Muscle layer of duodenum (tissue), 2 donors: ENCODE results near the gene INPP4A.

ENCODE experiments used
- H3K27ac ChIP-seq: one replicate; pipeline ENCODE4 v1.7.0; 2013; ENCODE audit warnings: mild to moderate bottlenecking, low read length
- H3K27me3 ChIP-seq: one replicate; pipeline ENCODE4 v1.7.0; 2013; ENCODE audit warnings: low read depth, mild to moderate bottlenecking, control low read depth, low read length
- H3K36me3 ChIP-seq, 2 donors: one replicate each; pipeline ENCODE4 v1.7.0; 2013; ENCODE audit warnings: low read length in 2 of 2, control low read depth in 1 of 2, mild to moderate bottlenecking in 1 of 2; ENCODE audit not compliant: insufficient read depth in 2 of 2, control insufficient read depth in 1 of 2
- H3K4me1 ChIP-seq, 2 donors: one replicate each; pipeline ENCODE4 v1.7.0; 2013; ENCODE audit warnings: low read length in 2 of 2, mild to moderate bottlenecking in 2 of 2, control low read depth in 1 of 2, moderate library complexity in 1 of 2; ENCODE audit not compliant: insufficient read depth in 2 of 2, control insufficient read depth in 1 of 2
- H3K4me3 ChIP-seq, 2 donors: one replicate each; pipeline ENCODE4 v1.7.0; 2013; ENCODE audit warnings: low read length in 2 of 2, low read depth in 1 of 2, mild to moderate bottlenecking in 1 of 2
- H3K9me3 ChIP-seq, 2 donors: one replicate each; pipeline ENCODE4 v1.7.0; 2013; ENCODE audit warnings: low read length in 2 of 2, control low read depth in 1 of 2, mild to moderate bottlenecking in 1 of 2; ENCODE audit not compliant: control insufficient read depth in 1 of 2
- donor health status: healthy.

The INPP4A gene

DNA sequence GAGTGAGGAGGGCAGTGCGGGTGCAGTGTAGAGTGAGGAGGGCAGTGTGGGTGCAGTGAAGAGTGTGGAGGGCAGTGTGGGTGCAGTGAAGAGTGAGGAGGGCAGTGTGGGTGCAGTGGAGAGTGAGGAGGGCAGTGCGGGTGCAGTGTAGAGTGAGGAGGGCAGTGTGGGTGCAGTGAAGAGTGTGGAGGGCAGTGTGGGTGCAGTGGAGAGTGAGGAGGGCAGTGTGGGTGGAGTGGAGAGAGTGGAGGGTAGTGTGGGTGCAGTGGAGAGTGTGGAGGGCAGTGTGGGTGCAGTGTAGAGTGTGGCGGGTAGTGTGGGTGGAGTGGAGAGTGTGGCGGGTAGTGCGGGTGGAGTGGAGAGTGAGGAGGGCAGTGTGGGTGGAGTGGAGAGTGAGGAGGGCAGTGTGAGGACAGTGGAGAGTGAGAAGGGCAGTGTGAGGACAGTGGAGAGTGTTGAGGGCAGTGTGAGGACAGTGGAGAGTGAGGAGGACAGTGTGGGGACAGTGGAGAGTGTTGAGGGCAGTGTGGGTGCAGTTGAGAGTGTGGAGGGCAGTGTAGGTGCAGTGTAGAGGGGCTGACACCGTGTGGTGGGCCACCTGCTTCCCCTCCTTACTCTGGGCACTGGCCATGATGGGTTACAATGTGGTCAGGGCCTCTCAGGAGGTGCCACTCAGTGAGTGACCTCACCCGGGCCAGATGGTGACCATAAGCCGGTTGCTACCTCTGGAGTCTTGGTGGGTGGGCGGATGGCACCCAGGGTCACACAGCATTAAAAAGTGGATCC lies 28.5 kb downstream of the INPP4A start:
- Histone ChIP-seq H3K4me3 (no peak overlapping the region), H3K4me1 (peaks cover 12 to 63% of the 10 kb centered on the region in 2 donors), H3K27ac (peak overlapping the region; percentile 53)

GRCh38 chr2:98473995-98474780 lies 29.5 kb downstream of the INPP4A start:
- H3K27me3 ChIP-seq = no peaks in the 10 kb centered on the region
- no peaks in the 10 kb centered on the region for H3K9me3 ChIP-seq
- H3K36me3 ChIP-seq = no peaks in the 10 kb centered on the region
- H3K4me1 ChIP-seq = peaks cover 23 to 73% of the 10 kb centered on the region in 2 donors
- peak overlapping the region; percentile 53 for H3K27ac ChIP-seq
- H3K4me3 ChIP-seq = no peak overlapping the region

More for the DNA sequence above, 28.5 kb downstream of the INPP4A start:
- Histone ChIP-seq H3K9me3 (no peaks in the 10 kb centered on the region), H3K27me3 (no peaks in the 10 kb centered on the region), H3K36me3 (no peaks in the 10 kb centered on the region)

DNA sequence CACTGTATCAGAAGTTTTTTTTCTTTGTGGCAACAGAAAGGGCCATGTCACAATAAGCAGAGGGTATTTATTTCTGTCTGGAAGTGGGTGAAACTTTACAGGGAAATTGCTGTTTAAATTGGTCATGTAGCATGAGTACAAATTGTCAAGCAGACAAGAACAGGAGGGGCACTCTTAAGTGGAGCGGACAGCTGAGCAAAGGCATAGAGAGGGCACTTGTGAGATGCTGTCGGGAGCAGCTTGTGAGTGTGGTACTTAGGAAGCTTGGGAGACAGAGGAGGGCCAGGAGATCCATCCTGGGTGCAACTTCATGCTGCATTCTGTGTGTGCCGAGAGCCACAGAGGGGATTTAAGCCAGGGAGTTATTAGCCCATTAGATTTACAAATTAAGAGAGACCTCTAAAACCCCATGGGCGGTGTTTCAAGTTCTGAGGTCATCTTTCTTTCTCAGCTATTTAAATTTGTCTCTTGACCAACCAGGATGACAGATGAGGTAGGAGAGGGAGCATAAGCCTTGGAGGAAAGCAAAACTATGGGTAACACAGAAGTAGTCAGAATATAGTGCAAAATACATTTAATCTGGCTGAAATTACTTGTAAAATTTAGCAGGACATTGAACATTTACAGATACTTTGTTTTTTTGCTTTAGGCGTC lies 30.4 kb downstream of the INPP4A start:
- Histone ChIP-seq H3K4me1 (peaks cover 31 to 82% of the 10 kb centered on the region in 2 donors), H3K4me3 (no peak overlapping the region), H3K9me3 (no peaks in the 10 kb centered on the region), H3K36me3 (no peaks in the 10 kb centered on the region), H3K27ac (no peak overlapping the region), H3K27me3 (no peaks in the 10 kb centered on the region)

DNA sequence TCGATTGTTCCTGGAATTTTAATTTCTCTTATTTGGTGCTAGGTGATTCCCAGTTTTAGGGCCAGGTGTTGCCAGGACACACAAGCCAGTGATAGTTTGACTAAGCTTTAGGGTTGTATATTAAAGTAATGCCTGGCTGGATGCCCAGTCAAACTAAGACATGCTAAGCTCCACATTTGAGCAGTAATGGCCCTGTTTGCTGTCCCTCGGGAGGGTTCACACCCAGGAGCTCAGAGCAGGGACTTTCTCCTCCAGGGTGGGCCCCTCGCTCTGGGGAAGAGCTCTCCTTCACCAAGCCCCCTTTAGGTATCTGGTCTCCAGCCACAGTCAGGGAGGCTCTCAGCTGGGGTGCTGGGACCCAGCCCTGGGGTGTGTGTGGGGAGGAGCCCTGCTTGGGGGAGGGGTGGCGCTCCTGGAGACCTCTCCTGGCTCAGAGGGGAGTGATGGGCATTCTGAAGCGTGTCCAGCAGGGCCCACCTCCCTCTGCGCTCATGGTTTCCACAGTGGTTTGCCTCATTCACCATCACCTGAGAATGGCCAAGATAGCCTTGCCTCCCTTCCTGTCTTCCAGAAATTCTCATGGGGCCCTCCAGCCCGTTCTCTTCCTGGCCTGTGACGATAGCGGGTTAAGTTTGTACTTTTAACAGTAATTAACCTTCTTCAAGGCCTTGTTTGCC lies 31.7 kb downstream of the INPP4A start:
- Histone ChIP-seq H3K4me1 (peaks cover 36 to 93% of the 10 kb centered on the region in 2 donors), H3K27me3 (no peaks in the 10 kb centered on the region), H3K9me3 (no peaks in the 10 kb centered on the region), H3K27ac (no peak overlapping the region), H3K36me3 (no peaks in the 10 kb centered on the region), H3K4me3 (no peak overlapping the region)

DNA sequence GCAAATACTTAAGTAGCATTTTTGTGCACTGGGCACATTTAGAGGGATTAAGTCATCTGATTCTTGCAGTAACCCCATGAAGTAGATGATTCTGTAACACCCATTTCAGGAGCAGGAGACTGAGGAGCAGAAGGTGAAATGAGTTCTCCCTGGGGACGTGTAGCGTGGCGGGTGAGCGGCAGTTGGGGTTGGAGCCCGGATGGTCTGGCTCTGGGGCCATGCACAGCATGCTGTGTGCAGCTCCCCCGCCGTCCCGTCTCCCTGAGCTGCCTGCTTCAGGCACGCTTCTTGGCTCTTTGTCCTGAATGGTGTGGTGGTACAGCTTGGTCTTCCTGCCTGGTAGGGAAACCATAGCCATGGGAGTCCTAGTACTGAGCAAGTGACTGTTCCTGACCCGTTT lies 32.4 kb downstream of the INPP4A start:
- Histone ChIP-seq H3K4me1 (peaks cover 35 to 87% of the 10 kb centered on the region in 2 donors), H3K9me3 (no peaks in the 10 kb centered on the region)

GRCh38 chr2:98477506-98477905 lies 32.8 kb downstream of the INPP4A start:
- H3K4me3 ChIP-seq = no peak overlapping the region
- no peaks in the 10 kb centered on the region for H3K27me3 ChIP-seq
- peaks cover 32 to 82% of the 10 kb centered on the region in 2 donors for H3K4me1 ChIP-seq
- H3K9me3 ChIP-seq = no peaks in the 10 kb centered on the region
- no peak overlapping the region for H3K27ac ChIP-seq
- H3K36me3 ChIP-seq = no peaks in the 10 kb centered on the region

More for the DNA sequence above, 32.4 kb downstream of the INPP4A start:
- H3K27ac ChIP-seq = no peak overlapping the region
- no peaks in the 10 kb centered on the region for H3K27me3 ChIP-seq
- no peaks in the 10 kb centered on the region for H3K36me3 ChIP-seq
- no peak overlapping the region for H3K4me3 ChIP-seq

- peaks cover 32 to 80% of the 10 kb centered on the region in 2 donors for H3K4me1 ChIP-seq
- no peaks in the 10 kb centered on the region for H3K9me3 ChIP-seq
- H3K27me3 ChIP-seq = no peaks in the 10 kb centered on the region
- H3K36me3 ChIP-seq = no peaks in the 10 kb centered on the region
- no peak overlapping the region for H3K27ac ChIP-seq
- no peak overlapping the region for H3K4me3 ChIP-seq
These were observed 33.5 kb downstream of the INPP4A start for GRCh38 chr2:98478088-98478551.

- no peaks in the 10 kb centered on the region for H3K27me3 ChIP-seq
- H3K4me3 ChIP-seq = no peak overlapping the region
- H3K4me1 ChIP-seq = peaks cover 32 to 78% of the 10 kb centered on the region in 2 donors
- H3K36me3 ChIP-seq = no peaks in the 10 kb centered on the region
- H3K9me3 ChIP-seq = no peaks in the 10 kb centered on the region
- no peak overlapping the region for H3K27ac ChIP-seq
These were observed 34.2 kb downstream of the INPP4A start for GRCh38 chr2:98478907-98479306.

DNA sequence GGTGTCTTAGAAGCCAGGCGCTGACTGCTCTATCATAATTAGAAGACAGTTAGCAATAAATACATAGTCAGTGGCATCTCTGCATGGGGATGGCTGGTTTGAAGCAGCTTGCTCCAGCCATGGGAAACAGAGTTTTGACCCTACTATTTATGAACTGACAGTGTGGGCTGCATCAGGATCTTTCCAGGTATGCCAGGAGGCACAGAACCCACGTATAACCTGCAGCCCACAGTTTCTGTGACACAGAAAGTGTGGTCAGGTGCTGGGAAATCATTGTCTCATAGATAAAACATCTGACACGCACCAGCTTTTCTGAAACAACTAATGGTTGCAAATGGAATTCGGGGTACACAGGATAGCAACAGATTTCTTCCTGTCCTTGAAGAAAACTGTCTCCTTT lies 34.7 kb downstream of the INPP4A start:
- peaks cover 35 to 75% of the 10 kb centered on the region in 2 donors for H3K4me1 ChIP-seq

DNA sequence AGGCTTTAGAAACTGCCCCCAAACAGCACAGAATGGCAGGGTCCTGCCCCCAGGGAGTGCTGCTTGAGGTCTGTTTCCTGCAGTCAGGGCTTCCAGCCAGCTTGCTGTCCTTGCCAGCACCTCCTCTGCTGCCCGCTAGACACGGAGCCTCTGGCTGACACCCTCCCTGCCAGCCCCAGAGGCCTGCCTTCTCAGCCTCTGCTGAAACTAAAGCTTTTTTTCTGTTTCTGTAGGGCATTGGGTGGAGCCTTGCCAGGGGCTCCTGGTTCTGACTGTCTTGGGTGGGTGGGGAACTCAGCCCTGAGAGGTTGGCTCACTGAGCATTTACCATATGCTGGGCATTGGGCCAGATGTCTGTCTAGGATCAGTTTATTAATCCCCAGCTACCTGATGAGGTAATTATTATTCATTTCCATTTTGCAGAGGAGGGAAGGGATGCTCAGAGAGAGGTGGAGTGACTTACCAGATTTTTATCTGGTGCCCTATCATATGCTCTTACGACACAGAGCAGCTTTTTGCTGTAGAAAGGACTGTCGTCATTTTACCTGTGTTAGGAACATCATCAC lies 35.4 kb downstream of the INPP4A start:
- Histone ChIP-seq H3K27ac (peak overlapping the region; percentile 27), H3K36me3 (no peaks in the 10 kb centered on the region), H3K9me3 (no peaks in the 10 kb centered on the region), H3K27me3 (no peaks in the 10 kb centered on the region), H3K4me3 (peak overlapping the region in 1 of 2 donors; percentile 17), H3K4me1 (peaks cover 40 to 71% of the 10 kb centered on the region in 2 donors)

More for the DNA sequence above, 34.7 kb downstream of the INPP4A start:
- H3K27ac ChIP-seq = peak overlapping the region; percentile 27
- peak overlapping the region in 1 of 2 donors; percentile 17 for H3K4me3 ChIP-seq
- no peaks in the 10 kb centered on the region for H3K9me3 ChIP-seq
- H3K27me3 ChIP-seq = no peaks in the 10 kb centered on the region
- no peaks in the 10 kb centered on the region for H3K36me3 ChIP-seq
